GM12878 (cell line): Measurements from ENCODE around the gene ARL5A. TPM values are rescaled to one million over a fixed set of nuclear protein-coding genes. Genes with fewer than 3 reads are reported as not detected.

Source experiments
- ATAC-seq: fragments of 200-7000 bp; cut with Tn5 transposase; 3 replicates; pipeline ENCODE4 v1.9.1; 2020; ENCODE audit warnings: mild to moderate bottlenecking, moderate library complexity
- BruUV-seq: library from RNA; stranded (reverse); fragments of 400-500 nt; replicated peaks from 2 replicates; lab custom pipeline; 2021; lab: Mats Ljungman, UMichigan
- CTCF ChIA-PET: fragments of 300-600 bp; sonication (Branson Sonifier 250); formaldehyde crosslinking; extraction: SDS; loops from one replicate; lab custom pipeline; 2021; ENCODE audit warnings: inconsistent platforms; lab: Yijun Ruan, JAX
- POLR2A ChIA-PET: fragments of 350-600 bp; formaldehyde crosslinking; extraction: SDS; loops from one replicate; lab custom pipeline; 2021; ENCODE audit warnings: inconsistent platforms; lab: Charles Lee
- RAD21 ChIA-PET: fragments of 300-600 bp; sonication (Branson Sonifier 250); formaldehyde crosslinking; loops from one replicate; lab custom pipeline; 2023; ENCODE audit warnings: antibody characterized with exemption; ENCODE audit not compliant: unreplicated experiment; lab: Charles Lee
- SMC1A ChIA-PET: fragments of 300-600 bp; sonication (Branson Sonifier 250); formaldehyde crosslinking; loops from one replicate; lab custom pipeline; 2023; ENCODE audit not compliant: unreplicated experiment, uncharacterized antibody; lab: Charles Lee
- DNase-seq: peaks from one replicate; pipeline ENCODE4 v3.0.0-alpha.2; 2011; ENCODE audit warnings: low read depth, low spot score
- FAIRE-seq: peaks from 3 replicates; lab custom pipeline; 2011; peaks lifted over from hg19 to GRCh38; lab: Jason Lieb, UNC
- H2AFZ ChIP-seq: 2 replicates; pipeline ENCODE4 v1.6.0; 2011; ENCODE audit warnings: low read depth, low read length, control low read depth; ENCODE audit not compliant: control insufficient read depth
- H3K27ac ChIP-seq: 2 replicates; pipeline ENCODE4 v1.5.1; 2011; ENCODE audit warnings: control low read depth; ENCODE audit not compliant: control insufficient read depth, insufficient read depth
- H3K27me3 ChIP-seq, 2 experiments: replicated peaks in 1 of 2; 2 replicates each; pipeline versions ENCODE4 v1.6.0 to v1.6.1; 2011; ENCODE audit warnings: low read length in 1 of 2; ENCODE audit not compliant: control insufficient read depth in 2 of 2, insufficient read depth in 2 of 2
- H3K36me3 ChIP-seq, 2 experiments: 2 replicates each; pipeline ENCODE4 v1.5.1; 2011; ENCODE audit warnings: low read length in 1 of 2; ENCODE audit not compliant: control insufficient read depth in 2 of 2, insufficient read depth in 2 of 2
- H3K4me1 ChIP-seq: 2 replicates; pipeline ENCODE4 v1.6.1; 2011; ENCODE audit warnings: mild to moderate bottlenecking, low read length, moderate library complexity, mixed read lengths; ENCODE audit not compliant: control insufficient read depth, insufficient read depth
- H3K4me2 ChIP-seq: 2 replicates; pipeline ENCODE4 v1.6.0; 2011; ENCODE audit warnings: control low read depth; ENCODE audit not compliant: control insufficient read depth, insufficient read depth
- H3K4me3 ChIP-seq: fragments of 200-600 bp; sonication (generic); 2 replicates; pipeline ENCODE4 v1.5.1; 2016
- H3K79me2 ChIP-seq: 2 replicates; pipeline ENCODE4 v1.6.0; 2011; ENCODE audit warnings: low read length; ENCODE audit not compliant: control insufficient read depth, insufficient read depth
- H3K9ac ChIP-seq: 2 replicates; pipeline ENCODE4 v1.8.0; 2011; ENCODE audit warnings: low read length, control low read depth, mixed read lengths; ENCODE audit not compliant: control insufficient read depth, insufficient read depth
- H3K9me3 ChIP-seq: replicated peaks from 3 replicates; pipeline ENCODE4 v1.5.1; 2011; ENCODE audit warnings: mild to moderate bottlenecking, low read length; ENCODE audit not compliant: control insufficient read depth, insufficient read depth
- H4K20me1 ChIP-seq: 2 replicates; pipeline ENCODE4 v1.6.0; 2011; ENCODE audit not compliant: control insufficient read depth, insufficient read depth
- CBX3 ChIP-seq: fragments of 200-600 bp; sonication (generic); IDR thresholded peaks from 2 replicates; pipeline ENCODE4 v1.6.1; 2016; ENCODE audit warnings: low read depth, borderline replicate concordance
- CTCF ChIP-seq, 3 experiments: IDR thresholded peaks in 2 of 3; conservative IDR thresholded peaks in 1 of 3; 2 replicates each; pipeline ENCODE4 v1.5.1; 2011; ENCODE audit warnings: low read depth in 3 of 3, low read length in 3 of 3, mild to moderate bottlenecking in 3 of 3, control low read depth in 2 of 3, moderate library complexity in 2 of 3, inconsistent platforms in 1 of 3, mixed read lengths in 1 of 3; ENCODE audit not compliant: control insufficient read depth in 2 of 3, insufficient read depth in 1 of 3; ENCODE audit errors: extremely low read depth in 1 of 3
- IRF4 ChIP-seq: IDR thresholded peaks from 2 replicates; pipeline ENCODE4 v1.6.1; 2011; ENCODE audit warnings: low read depth, low read length
- LARP7 ChIP-seq: fragments of 450-650 bp; IDR thresholded peaks from 2 replicates; pipeline ENCODE4 v1.6.1; 2017; ENCODE audit warnings: mild to moderate bottlenecking
- SUZ12 ChIP-seq: fragments of 200-600 bp; sonication (generic); IDR thresholded peaks from one replicate; pipeline ENCODE4 v1.6.1; 2018; ENCODE audit warnings: antibody characterized with exemption, mild to moderate bottlenecking; ENCODE audit not compliant: unreplicated experiment
- USF1 ChIP-seq: IDR thresholded peaks from 2 replicates; pipeline ENCODE4 v1.6.1; 2011; ENCODE audit warnings: borderline replicate concordance, low read depth, mild to moderate bottlenecking, moderate library complexity, mixed read lengths, low read length; ENCODE audit not compliant: insufficient read depth; ENCODE audit errors: extremely low read length
- ZNF384 ChIP-seq: IDR thresholded peaks from 2 replicates; pipeline ENCODE4 v1.6.1; 2012; ENCODE audit warnings: low read depth, mild to moderate bottlenecking, low read length, improper control_type of control experiment, borderline replicate concordance
- ZSCAN29 ChIP-seq: fragments of 450-650 bp; IDR thresholded peaks from 2 replicates; pipeline ENCODE4 v1.6.1; 2017; ENCODE audit warnings: mild to moderate bottlenecking, moderate library complexity
- WGBS: methylation state at CpG from one replicate; pipeline ENCODE4 v1.1.6; 2016; ENCODE audit warnings: low lambda C conversion rate; ENCODE audit not compliant: insufficient replicate concordance, insufficient coverage; ENCODE audit errors: missing lambda C conversion rate; 5-methylcytosine and 5-hydroxymethylcytosine counted together
- in situ Hi-C: fragments of 300-500 bp; cut with MboI; formaldehyde crosslinking; loops from 9 replicates; pipeline ENCODE4 v1.14.3; 2018; ENCODE audit warnings: mixed read lengths
- intact Hi-C: fragments of 100-400 bp; cut with micrococcal nuclease; formaldehyde crosslinking; loops from one replicate; pipeline ENCODE4 v1.14.2; 2022; ENCODE audit not compliant: unreplicated experiment
- polyA plus RNA-seq, 11 experiments: library from polyadenylated mRNA; depleted of rRNA in 4 of 11; unstranded in 6 of 11; stranded (reverse) in 5 of 11; fragments of >200 nt; fragmentation: Nextera tagmentation in 4 of 11; fragmentation: Illumina TruSeq in 1 of 11; extraction: Ambion mirVana in 4 of 11; extraction: Trizol in 1 of 11; gene quantifications; 1 replicate in 1 of 11; 2 replicates in 10 of 11; pipeline versions ENCODE4 v1.2.1 to v1.2.3, GENCODE V29; 2011 to 2016; ENCODE audit warnings: inconsistent platforms in 2 of 11, missing spikeins in 2 of 11, low read depth in 1 of 11
- total RNA-seq, 4 experiments: library from RNA; depleted of rRNA in 3 of 4; stranded (reverse); fragments of >200 nt in 3 of 4; fragmentation: Illumina TruSeq in 1 of 4; extraction: Trizol in 1 of 4; gene quantifications; 2 replicates each; pipeline versions ENCODE4 v1.2.1 to v1.2.3, GENCODE V29; 2013 to 2021

The ARL5A gene
- total and polyA plus RNA-seq, 10 of the 15 experiments (the other 5 are each of a cell fraction or from before 2014, with no cell fraction given), result 9.4 to 52.9 (median 32.0) TPM

- TF ChIP-seq IRF4, result no peak
- TF ChIP-seq USF1, result no peak
- TF ChIP-seq CBX3, result no peak
- no peak for TF ChIP-seq LARP7
- TF ChIP-seq ZSCAN29, result no peak
- no peak for TF ChIP-seq SUZ12
Observed at GRCh38 chr2:151849413-151850010, 21.3 kb upstream of the ARL5A start (continued).

GRCh38 chr2:151845884-151846283, 17.7 kb upstream of the ARL5A start:
- Histone ChIP-seq H3K4me2 (no peak overlapping the region), H3K27me3 (no peaks in the 10 kb centered on the region), H3K9ac (no peak overlapping the region), H3K4me3 (no peak overlapping the region), H3K4me1 (peaks cover 25% of the 10 kb centered on the region), H4K20me1 (no peaks in the 10 kb centered on the region)
- ChIA-PET POLR2A (no interaction called here), RAD21 (interaction anchor here (0.7 to 1.4 kb wide), 2 partner anchors 16 to 18 kb away, joined by 3 read pairs; partner anchors contain the start of gene ARL5A)
- DNase-seq (no peak), FAIRE-seq (no peak)
- no TSS peak for BruUV-seq
- in situ Hi-C loops, result loop anchor here (10.0 kb wide), 1 partner anchor 319 kb away; no protein-coding TSS in a partner anchor
- TF ChIP-seq ZNF384 (peak; percentile 12; the same call in 1 of the 2 replicates), CTCF (IDR thresholded peaks at IDR 0.05 in 2 of 3, conservative IDR thresholded peaks at IDR 0.05 in 1 of 3; ENCODE audit: control insufficient read depth in 2 of 3, extremely low read depth in 1 of 3, insufficient read depth in 1 of 3, low read depth in 3 of 3, low read length in 3 of 3) (no peak)
- TF ChIP-seq, all 136 proteins: peak for 1
- H2AFZ ChIP-seq, result no peak overlapping the region
- CTCF ChIA-PET, result interaction anchor here (1.0 to 1.1 kb wide), 2 partner anchors 9 to 16 kb away, joined by 3 to 6 read pairs; no protein-coding TSS in a partner anchor
- ATAC-seq, result peak; percentile 57
- SMC1A ChIA-PET, result interaction anchor here (0.6 to 3.0 kb wide), 5 partner anchors 9 to 731 kb away, joined by 3 to 11 read pairs (median 3); no protein-coding TSS in a partner anchor
- WGBS, result 66% methylated on average over 2 of the region's 2 CpGs
- intact Hi-C loops, result no loop called here
- H3K79me2 ChIP-seq, result no peaks in the 10 kb centered on the region
- H3K36me3 ChIP-seq, result no peaks in the 10 kb centered on the region
- no peaks in the 10 kb centered on the region for H3K9me3 ChIP-seq
- no peak overlapping the region; the same call in 1 of the 2 replicates for H3K27ac ChIP-seq
